HG03108 (cell line): ENCODE results near the gene CFAP299.
"Not testable (repeated sequence)": the region's sequence is repeated elsewhere in the genome, so short reads cannot be mapped to it uniquely, and the experiment has no call there.

Source experiments
- ATAC-seq: cut with Tn5 transposase; IDR thresholded peaks from one replicate; pipeline ENCODE4 v1.9.1; 2021; ENCODE audit warnings: moderate library complexity; ENCODE audit not compliant: unreplicated experiment

The CFAP299 gene

GRCh38 chr4:80439294-80440061 is 103.9 kb downstream of the CFAP299 start:
- ATAC-seq, result not testable (repeated sequence)

- no peak for ATAC-seq
Observed at GRCh38 chr4:80446248-80446647, 110.7 kb downstream of the CFAP299 start.

GRCh38 chr4:80446664-80447063 is 111.1 kb downstream of the CFAP299 start:
- ATAC-seq, result no peak

- ATAC-seq, result no peak
Observed at GRCh38 chr4:80447493-80447892, 112.0 kb downstream of the CFAP299 start.

- no peak for ATAC-seq
Observed at GRCh38 chr4:80448056-80448455, 112.5 kb downstream of the CFAP299 start.

GRCh38 chr4:80452055-80452454 is 116.5 kb downstream of the CFAP299 start:
- ATAC-seq, result no peak

GRCh38 chr4:80452768-80453167 is 117.2 kb downstream of the CFAP299 start:
- ATAC-seq, result no peak

GRCh38 chr4:80454040-80454439 is 118.5 kb downstream of the CFAP299 start:
- no peak for ATAC-seq

GRCh38 chr4:80454556-80454955 is 119.0 kb downstream of the CFAP299 start:
- ATAC-seq, result no peak

- no peak for ATAC-seq
Observed at GRCh38 chr4:80459918-80460473, 124.5 kb downstream of the CFAP299 start.

GRCh38 chr4:80461412-80461811 is 125.9 kb downstream of the CFAP299 start:
- ATAC-seq, result no peak

GRCh38 chr4:80462621-80463091 is 127.1 kb downstream of the CFAP299 start:
- no peak for ATAC-seq

GRCh38 chr4:80463509-80463908 is 128.0 kb downstream of the CFAP299 start:
- ATAC-seq, result no peak

GRCh38 chr4:80465238-80465637 is 129.7 kb downstream of the CFAP299 start:
- no peak for ATAC-seq

GRCh38 chr4:80465736-80466135 is 130.2 kb downstream of the CFAP299 start:
- no peak for ATAC-seq

GRCh38 chr4:80466618-80467017 is 131.1 kb downstream of the CFAP299 start:
- ATAC-seq, result no peak

- ATAC-seq, result no peak
Observed at GRCh38 chr4:80471756-80472155, 136.2 kb downstream of the CFAP299 start.

- no peak for ATAC-seq
Observed at GRCh38 chr4:80475236-80475635, 139.7 kb downstream of the CFAP299 start.

- ATAC-seq, result no peak
Observed at GRCh38 chr4:80475798-80476197, 140.3 kb downstream of the CFAP299 start.

- no peak for ATAC-seq
Observed at GRCh38 chr4:80484712-80485111, 149.2 kb downstream of the CFAP299 start.

- no peak for ATAC-seq
Observed at GRCh38 chr4:80486603-80487002, 151.1 kb downstream of the CFAP299 start.

- ATAC-seq, result peak; percentile 65
Observed at GRCh38 chr4:80489798-80490197, 154.3 kb downstream of the CFAP299 start.

GRCh38 chr4:80492761-80493160 is 157.2 kb downstream of the CFAP299 start:
- no peak for ATAC-seq
